Keratinocyte (primary cell): ENCODE data around the gene DIP2C.

Experiments
- CTCF ChIP-seq, 3 experiments: IDR thresholded peaks in 1 of 3; conservative IDR thresholded peaks in 1 of 3; optimal IDR thresholded peaks in 1 of 3; 2 replicates in 2 of 3; 3 replicates in 1 of 3; pipeline versions ENCODE3 to v1.5.1; 2011; ENCODE audit warnings: low read length in 3 of 3, mild to moderate bottlenecking in 3 of 3, moderate library complexity in 2 of 3, control low read depth in 1 of 3, inconsistent platforms in 1 of 3; ENCODE audit not compliant: insufficient read depth in 2 of 3; ENCODE audit errors: extremely low read depth in 1 of 3
- EZH2 ChIP-seq: IDR thresholded peaks from one replicate; pipeline ENCODE4 v1.6.1; 2012; ENCODE audit warnings: inconsistent platforms, mild to moderate bottlenecking, low read length, moderate library complexity

GRCh38 chr10:549391-549790 is 140.1 kb downstream of the DIP2C start:
- TF ChIP-seq CTCF (optimal IDR thresholded peaks at IDR 0.05 in 1 of 3, IDR thresholded peaks at IDR 0.05 in 1 of 3, conservative IDR thresholded peaks at IDR 0.05 in 1 of 3; ENCODE audit: extremely low read depth in 1 of 3, insufficient read depth in 2 of 3, low read length in 3 of 3): no peak
- TF ChIP-seq EZH2: no peak
